RWPE1 (cell line): Measurements from ENCODE around the gene CAPN3.

Experiments used
- CTCF ChIA-PET: fragments of 350-600 bp; sonication (Branson Sonifier 250); formaldehyde crosslinking; extraction: SDS; loops from one replicate; lab custom pipeline; 2021; lab: Yijun Ruan, JAX
- POLR2A ChIA-PET: fragments of 400-600 bp; formaldehyde crosslinking; extraction: SDS; loops from one replicate; lab custom pipeline; 2020; ENCODE audit warnings: antibody characterized with exemption; ENCODE audit not compliant: low non-redundant PET; lab: Yijun Ruan, JAX
- DNase-seq: peaks from one replicate; pipeline ENCODE4 v3.0.0; 2012; ENCODE audit warnings: low spot score
- H3K27ac ChIP-seq: fragments of 450-650 bp; 2 replicates; pipeline ENCODE4 v1.5.1; 2017
- TF ChIP-seq, protein P1 (sequence below): fragments of 450-650 bp; conservative IDR thresholded peaks from 2 replicates; pipeline ENCODE4 v1.5.1; 2017; ENCODE audit warnings: low read depth, mild to moderate bottlenecking

Gene CAPN3

GRCh38 chr15:42368096-42368495, 8.8 kb downstream of the CAPN3 start:
- ChIA-PET CTCF (no interaction called here), POLR2A (no interaction called here)
- H3K27ac ChIP-seq = no peak overlapping the region
- TF ChIP-seq, protein P1, sequence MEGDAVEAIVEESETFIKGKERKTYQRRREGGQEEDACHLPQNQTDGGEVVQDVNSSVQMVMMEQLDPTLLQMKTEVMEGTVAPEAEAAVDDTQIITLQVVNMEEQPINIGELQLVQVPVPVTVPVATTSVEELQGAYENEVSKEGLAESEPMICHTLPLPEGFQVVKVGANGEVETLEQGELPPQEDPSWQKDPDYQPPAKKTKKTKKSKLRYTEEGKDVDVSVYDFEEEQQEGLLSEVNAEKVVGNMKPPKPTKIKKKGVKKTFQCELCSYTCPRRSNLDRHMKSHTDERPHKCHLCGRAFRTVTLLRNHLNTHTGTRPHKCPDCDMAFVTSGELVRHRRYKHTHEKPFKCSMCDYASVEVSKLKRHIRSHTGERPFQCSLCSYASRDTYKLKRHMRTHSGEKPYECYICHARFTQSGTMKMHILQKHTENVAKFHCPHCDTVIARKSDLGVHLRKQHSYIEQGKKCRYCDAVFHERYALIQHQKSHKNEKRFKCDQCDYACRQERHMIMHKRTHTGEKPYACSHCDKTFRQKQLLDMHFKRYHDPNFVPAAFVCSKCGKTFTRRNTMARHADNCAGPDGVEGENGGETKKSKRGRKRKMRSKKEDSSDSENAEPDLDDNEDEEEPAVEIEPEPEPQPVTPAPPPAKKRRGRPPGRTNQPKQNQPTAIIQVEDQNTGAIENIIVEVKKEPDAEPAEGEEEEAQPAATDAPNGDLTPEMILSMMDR = no peak
- DNase-seq = no peak

DNA sequence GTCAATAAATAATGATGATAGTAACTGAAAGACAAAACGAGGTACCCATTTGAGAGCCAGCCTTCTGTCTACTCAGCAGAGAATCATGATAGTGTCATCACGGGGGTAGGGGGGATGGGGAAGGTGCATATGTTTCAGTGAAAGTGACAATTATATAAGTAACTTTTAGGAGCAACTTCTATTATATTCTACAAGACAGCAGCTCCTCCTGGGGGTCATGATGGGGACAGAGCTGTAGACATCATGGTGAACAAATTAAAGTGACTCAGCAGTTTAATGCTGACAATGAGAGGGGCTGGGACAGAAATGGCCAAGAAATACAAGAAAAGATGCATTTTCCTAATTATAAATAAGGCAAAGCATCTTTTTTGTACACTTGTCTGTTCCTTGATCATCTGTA, 11.8 kb downstream of the CAPN3 start:
- H3K27ac ChIP-seq = no peak overlapping the region
- ChIA-PET CTCF (no interaction called here), POLR2A (no interaction called here)
- no peak for DNase-seq
- TF ChIP-seq, protein P1 = no peak

- POLR2A ChIA-PET = no interaction called here
Measured at GRCh38 chr15:42373274-42373673, 14.0 kb downstream of the CAPN3 start.

GRCh38 chr15:42373936-42374335, 14.6 kb downstream of the CAPN3 start:
- ChIA-PET POLR2A (no interaction called here), CTCF (no interaction called here)
- TF ChIP-seq, protein P1 = no peak
- no peak overlapping the region for H3K27ac ChIP-seq
- DNase-seq = no peak

More at GRCh38 chr15:42373274-42373673, 14.0 kb downstream of the CAPN3 start:
- no peak for DNase-seq
- TF ChIP-seq, protein P1 = no peak
- CTCF ChIA-PET = no interaction called here
- no peak overlapping the region for H3K27ac ChIP-seq

DNA sequence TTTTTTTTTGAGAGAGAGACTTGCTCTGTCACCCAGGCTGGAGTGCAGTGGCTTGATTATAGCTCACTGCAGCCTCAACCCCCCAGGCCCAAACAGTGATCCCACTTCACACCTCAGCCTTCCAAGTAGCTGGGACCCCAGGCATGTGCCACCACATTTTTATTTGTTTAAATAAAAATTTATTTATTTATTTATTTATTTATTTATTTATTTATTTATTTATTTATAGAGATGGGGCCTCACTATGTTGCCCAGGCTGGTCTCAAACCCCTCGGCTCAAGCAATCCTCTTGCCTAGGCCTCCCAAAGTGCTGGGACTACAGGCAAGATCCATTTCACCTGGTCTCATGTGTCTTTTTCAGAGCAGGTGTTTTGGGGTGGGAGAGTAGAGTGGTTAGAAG, 15.5 kb downstream of the CAPN3 start:
- ChIA-PET CTCF (no interaction called here), POLR2A (no interaction called here)
- DNase-seq = no peak
- no peak overlapping the region for H3K27ac ChIP-seq
- TF ChIP-seq, protein P1 = no peak

- CTCF ChIA-PET = no interaction called here
- H3K27ac ChIP-seq = no peak overlapping the region
- TF ChIP-seq, protein P1 = no peak
- POLR2A ChIA-PET = no interaction called here
- no peak for DNase-seq
Measured at GRCh38 chr15:42375252-42375651, 16.0 kb downstream of the CAPN3 start.
